ENCODE results near the gene C22orf31.

The C22orf31 gene

GRCh38 chr22:29023172-29023796 is 38.3 kb downstream of the C22orf31 start:
- no peak for DNase-seq

GRCh38 chr22:29022101-29022817 is 39.4 kb downstream of the C22orf31 start:
- DNase-seq: no peak

- no peak for DNase-seq
These were observed 43.1 kb downstream of the C22orf31 start for GRCh38 chr22:29018293-29019189.

GRCh38 chr22:29016067-29016938 is 45.3 kb downstream of the C22orf31 start:
- no peak for DNase-seq

- DNase-seq: no peak
These were observed 46.9 kb downstream of the C22orf31 start for GRCh38 chr22:29014773-29015172.

- no peak for DNase-seq
These were observed 47.3 kb downstream of the C22orf31 start for GRCh38 chr22:29014293-29014692.

- no peak for DNase-seq
These were observed 48.7 kb downstream of the C22orf31 start for GRCh38 chr22:29012952-29013351.

- DNase-seq: no peak
These were observed 49.6 kb downstream of the C22orf31 start for GRCh38 chr22:29012101-29012433.

- no peak for DNase-seq
These were observed 50.2 kb downstream of the C22orf31 start for GRCh38 chr22:29011240-29012100.

GRCh38 chr22:29009148-29009547 is 52.5 kb downstream of the C22orf31 start:
- no peak for DNase-seq
